Measurements from ENCODE around the gene IL31RA.

- no peak for TF ChIP-seq POLR2AphosphoS5 (IDR thresholded peaks at IDR 0.05; ENCODE audit: low read depth, low read length)
- TF ChIP-seq POLR2A (IDR thresholded peaks at IDR 0.05; ENCODE audit: low read depth, low read length), result no peak
Measured at GRCh38 chr5:55841976-55842375, 9.2 kb upstream of the IL31RA start.
